Activated CD4-positive, alpha-beta T cell treated with anti-CD3 and anti-CD28 coated beads, Interleukin-2, amount 10 ng/mL, durations not matched to agents 24 days and 14 days (primary cell): ENCODE data around the gene ZNF576. TPM values are rescaled to one million over a fixed set of nuclear protein-coding genes. Genes with fewer than 3 reads are reported as not detected.
"Not testable (repeated sequence)": the region's sequence is repeated elsewhere in the genome, so short reads cannot be mapped to it uniquely, and the experiment has no call there.

Source experiments
- DNase-seq: peaks from one replicate; pipeline ENCODE4 v3.0.0; 2022
- H3K27ac Mint-ChIP-seq: one replicate; pipeline ENCODE4 v1.8.0; 2022; ENCODE audit warnings: mild to moderate bottlenecking, mixed read lengths
- H3K27me3 Mint-ChIP-seq: one replicate; pipeline ENCODE4 v1.8.0; 2022; ENCODE audit warnings: mixed read lengths
- H3K36me3 Mint-ChIP-seq: one replicate; pipeline ENCODE4 v1.8.0; 2022; ENCODE audit warnings: low read depth, mild to moderate bottlenecking, mixed read lengths
- H3K4me1 Mint-ChIP-seq: one replicate; pipeline ENCODE4 v1.8.0; 2021; ENCODE audit warnings: mixed read lengths
- H3K4me3 Mint-ChIP-seq: one replicate; pipeline ENCODE4 v1.8.0; 2022; ENCODE audit warnings: mild to moderate bottlenecking, moderate library complexity, mixed read lengths
- H3K9me3 Mint-ChIP-seq: one replicate; pipeline ENCODE4 v1.8.0; 2021; ENCODE audit warnings: mixed read lengths
- intact Hi-C: fragments of 100-400 bp; cut with micrococcal nuclease; formaldehyde crosslinking; loops from one replicate; pipeline ENCODE4 v1.15.1; 2023
- total RNA-seq: library from RNA; stranded (reverse); gene quantifications from 2 replicates; pipeline ENCODE4 v1.2.3, GENCODE V29; 2022

ZNF576 gene
- total RNA-seq, 1 donor from 2014 or later: 14.4 TPM

DNA sequence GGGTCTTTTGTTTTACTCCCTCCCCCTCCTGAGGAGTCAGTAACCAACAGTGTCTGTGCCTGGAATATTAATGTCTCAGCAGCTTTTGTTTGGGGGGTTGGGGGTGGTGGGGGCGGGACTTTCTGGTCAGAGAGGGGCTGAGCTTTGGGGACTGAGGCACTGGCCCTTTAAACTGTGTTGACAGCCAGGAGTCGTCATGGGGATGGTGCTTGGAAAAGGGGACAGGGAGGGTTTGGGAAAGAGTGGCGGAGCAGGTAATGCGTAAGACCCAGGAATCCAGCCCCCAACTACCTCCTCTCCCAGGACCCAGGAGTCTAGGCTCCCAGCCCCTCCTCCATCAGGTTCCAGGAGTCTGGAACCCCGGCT is 38.1 kb downstream of the ZNF576 start:
- peaks cover 4% of the 10 kb centered on the region for H3K36me3 Mint-ChIP-seq
- DNase-seq: no peak
- intact Hi-C loops: no loop called here
- no peak overlapping the region for H3K4me3 Mint-ChIP-seq
- peaks cover 12% of the 10 kb centered on the region for H3K4me1 Mint-ChIP-seq
- H3K27me3 Mint-ChIP-seq: peaks cover 39% of the 10 kb centered on the region
- H3K27ac Mint-ChIP-seq: no peak overlapping the region
- no peaks in the 10 kb centered on the region for H3K9me3 Mint-ChIP-seq

DNA sequence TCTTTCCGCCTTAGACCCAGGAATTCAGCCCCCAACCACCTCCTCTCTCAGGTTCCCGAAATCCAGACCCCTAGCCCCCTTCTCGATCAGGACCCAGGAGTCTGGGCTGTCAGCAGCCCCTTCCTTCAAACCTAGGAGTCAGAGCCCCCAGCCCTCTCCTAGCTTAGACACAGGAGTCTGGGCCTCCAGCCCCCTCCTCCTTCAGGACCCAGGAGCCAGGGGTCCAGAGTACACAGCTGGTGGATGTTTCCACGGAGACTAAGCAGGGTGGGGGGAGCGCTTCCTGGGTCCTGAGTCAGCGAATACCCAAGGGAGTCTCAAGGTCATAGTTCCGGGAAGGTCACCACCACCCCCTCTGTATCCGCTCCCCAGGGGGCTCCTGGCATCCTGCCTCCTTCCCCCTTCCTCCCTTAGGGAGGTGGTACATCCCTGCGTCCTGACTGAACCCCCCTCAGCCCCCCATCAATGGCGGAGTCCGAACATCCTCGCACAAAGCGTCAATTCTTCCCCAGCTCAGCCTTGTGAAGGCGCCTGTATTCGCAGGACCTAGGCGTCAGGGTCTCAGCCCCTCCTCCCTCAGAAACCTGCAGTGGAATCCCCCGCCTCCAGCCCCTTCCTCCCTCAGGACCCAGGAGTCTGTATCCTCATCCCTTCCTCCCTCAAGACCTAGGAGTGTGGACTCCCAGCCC is 38.6 kb downstream of the ZNF576 start:
- Mint-ChIP-seq H3K4me1 (peaks cover 14% of the 10 kb centered on the region), H3K9me3 (no peaks in the 10 kb centered on the region), H3K27ac (no peak overlapping the region), H3K4me3 (no peak overlapping the region), H3K36me3 (peaks cover 4% of the 10 kb centered on the region), H3K27me3 (peaks cover 41% of the 10 kb centered on the region)
- DNase-seq: no peak
- intact Hi-C loops: no loop called here

DNA sequence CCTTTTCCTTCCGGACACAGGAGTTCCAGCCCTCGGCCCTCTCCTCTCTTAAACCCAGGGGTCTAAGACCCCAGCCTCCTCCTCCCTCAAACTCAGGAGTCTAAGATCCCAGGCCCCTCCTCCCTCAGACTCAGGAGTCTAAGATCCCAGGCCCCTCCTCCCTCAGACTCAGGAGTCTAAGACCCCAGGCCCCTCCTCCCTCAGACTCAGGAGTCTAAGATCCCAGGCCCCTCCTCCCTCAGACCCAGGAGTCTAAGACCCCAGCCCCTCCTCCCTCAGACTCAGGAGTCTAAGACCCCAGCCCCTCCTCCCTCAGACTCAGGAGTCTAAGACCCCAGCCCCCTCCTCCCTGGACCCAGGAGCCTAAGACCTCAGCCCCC is 39.2 kb downstream of the ZNF576 start:
- peaks cover 17% of the 10 kb centered on the region for H3K4me1 Mint-ChIP-seq
- H3K9me3 Mint-ChIP-seq, DNase-seq, H3K27ac Mint-ChIP-seq, H3K4me3 Mint-ChIP-seq, intact Hi-C loops, H3K36me3 Mint-ChIP-seq: not testable (repeated sequence)
- H3K27me3 Mint-ChIP-seq: peaks cover 44% of the 10 kb centered on the region

DNA sequence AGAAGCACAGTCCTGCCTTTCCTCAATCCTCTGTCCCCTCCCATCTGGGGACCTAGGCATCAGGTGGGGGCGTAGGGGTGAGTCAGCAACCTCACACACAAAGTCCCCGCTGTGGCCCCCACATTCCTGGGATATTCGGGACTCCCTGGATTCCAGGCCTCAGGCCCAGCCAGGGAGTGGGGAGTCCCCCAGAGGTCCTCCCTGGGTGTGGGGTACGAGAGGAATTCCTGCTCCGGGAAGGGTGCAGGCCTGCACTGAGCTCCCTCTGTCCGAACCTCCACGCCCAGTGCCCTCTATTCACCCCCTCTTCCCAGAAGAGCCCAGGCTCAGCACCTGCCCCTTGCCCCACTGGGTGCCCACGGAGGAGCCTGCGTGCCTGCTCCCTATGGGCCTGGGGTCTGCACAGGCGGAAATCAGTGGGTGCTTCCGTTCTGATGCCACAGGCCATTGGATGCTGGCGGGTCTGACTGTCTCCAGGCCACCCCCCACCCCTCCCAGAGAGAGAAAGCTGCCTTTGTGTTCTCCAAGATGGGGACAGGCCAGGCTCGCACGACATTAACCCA is 39.8 kb downstream of the ZNF576 start:
- peaks cover 4% of the 10 kb centered on the region for H3K36me3 Mint-ChIP-seq
- intact Hi-C loops: no loop called here
- H3K27me3 Mint-ChIP-seq: peaks cover 46% of the 10 kb centered on the region
- H3K9me3 Mint-ChIP-seq: no peaks in the 10 kb centered on the region
- H3K4me1 Mint-ChIP-seq: peaks cover 18% of the 10 kb centered on the region
- H3K4me3 Mint-ChIP-seq: no peak overlapping the region
- no peak for DNase-seq
- no peak overlapping the region for H3K27ac Mint-ChIP-seq

DNA sequence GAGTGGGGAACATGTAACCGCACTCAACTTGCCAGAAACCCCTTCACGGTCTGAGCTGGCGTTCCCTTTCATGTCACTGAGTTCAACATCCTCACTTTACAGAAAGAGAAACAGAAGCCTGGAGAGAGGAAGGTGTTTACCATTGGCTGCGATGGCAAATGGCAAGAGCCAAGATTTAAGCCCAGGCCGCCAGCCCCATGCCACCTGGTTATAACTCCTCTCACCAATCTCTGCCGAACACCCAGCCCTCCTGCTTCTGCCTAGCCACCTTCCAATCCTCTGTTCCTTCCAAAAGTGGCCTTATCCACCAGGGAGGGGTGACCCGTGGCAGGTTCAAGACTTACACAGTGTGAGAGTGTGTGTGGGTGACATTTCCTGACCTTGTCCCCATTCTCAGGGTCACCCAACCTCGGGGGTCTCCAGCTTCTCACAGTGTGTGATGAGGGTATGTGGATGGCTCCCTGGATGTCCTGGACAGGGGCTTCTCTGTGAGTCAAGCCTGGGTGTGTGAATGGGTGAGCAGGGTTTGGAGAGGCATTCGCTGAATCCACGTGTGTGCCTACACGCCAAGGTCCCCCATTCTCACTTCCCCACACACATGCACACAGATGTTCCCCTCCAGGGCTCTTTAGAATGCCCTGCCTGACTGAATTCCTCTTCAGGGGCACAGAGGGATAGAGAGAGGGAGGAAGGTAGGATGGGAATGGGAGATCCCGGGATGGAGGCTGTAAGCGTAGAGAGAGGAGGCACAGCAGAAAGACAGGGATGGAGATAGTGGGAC is 42.0 kb downstream of the ZNF576 start:
- Mint-ChIP-seq H3K27ac (no peak overlapping the region), H3K36me3 (peaks cover 4% of the 10 kb centered on the region), H3K4me1 (peaks cover 18% of the 10 kb centered on the region), H3K27me3 (peaks cover 48% of the 10 kb centered on the region), H3K9me3 (no peaks in the 10 kb centered on the region), H3K4me3 (peak overlapping the region; percentile 83)
- intact Hi-C loops: no loop called here
- no peak for DNase-seq

DNA sequence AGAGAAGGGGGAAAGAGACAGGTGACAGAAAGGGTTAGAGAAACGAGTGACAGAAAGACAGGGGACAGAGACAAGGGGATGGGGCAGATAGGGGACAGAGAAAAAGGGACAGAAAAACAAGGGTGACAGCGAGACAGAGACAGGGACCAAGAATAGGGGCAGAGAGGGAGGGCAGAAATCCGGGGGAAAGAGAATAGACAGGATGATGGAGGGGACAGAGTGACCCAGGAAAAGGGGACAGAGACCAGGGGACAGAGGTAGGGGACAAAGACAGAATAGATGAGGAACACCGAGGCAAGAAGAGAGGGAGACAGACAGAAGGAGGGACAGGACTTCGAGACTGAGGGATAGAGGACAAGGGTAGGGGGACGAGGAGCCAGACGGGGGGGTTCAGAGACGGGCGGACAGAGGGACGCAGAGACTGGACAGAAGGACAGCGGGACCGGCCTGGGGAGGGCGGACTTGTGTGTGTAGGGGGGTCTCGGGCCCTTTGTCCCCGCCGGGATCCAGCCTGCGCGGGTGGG is 42.7 kb downstream of the ZNF576 start:
- no peaks in the 10 kb centered on the region for H3K9me3 Mint-ChIP-seq
- H3K36me3 Mint-ChIP-seq: peaks cover 4% of the 10 kb centered on the region
- intact Hi-C loops: no loop called here
- H3K4me1 Mint-ChIP-seq: peaks cover 18% of the 10 kb centered on the region
- peaks cover 48% of the 10 kb centered on the region for H3K27me3 Mint-ChIP-seq
- H3K27ac Mint-ChIP-seq: peak overlapping the region; percentile 38
- peak overlapping the region; percentile 83 for H3K4me3 Mint-ChIP-seq
- no peak for DNase-seq

DNA sequence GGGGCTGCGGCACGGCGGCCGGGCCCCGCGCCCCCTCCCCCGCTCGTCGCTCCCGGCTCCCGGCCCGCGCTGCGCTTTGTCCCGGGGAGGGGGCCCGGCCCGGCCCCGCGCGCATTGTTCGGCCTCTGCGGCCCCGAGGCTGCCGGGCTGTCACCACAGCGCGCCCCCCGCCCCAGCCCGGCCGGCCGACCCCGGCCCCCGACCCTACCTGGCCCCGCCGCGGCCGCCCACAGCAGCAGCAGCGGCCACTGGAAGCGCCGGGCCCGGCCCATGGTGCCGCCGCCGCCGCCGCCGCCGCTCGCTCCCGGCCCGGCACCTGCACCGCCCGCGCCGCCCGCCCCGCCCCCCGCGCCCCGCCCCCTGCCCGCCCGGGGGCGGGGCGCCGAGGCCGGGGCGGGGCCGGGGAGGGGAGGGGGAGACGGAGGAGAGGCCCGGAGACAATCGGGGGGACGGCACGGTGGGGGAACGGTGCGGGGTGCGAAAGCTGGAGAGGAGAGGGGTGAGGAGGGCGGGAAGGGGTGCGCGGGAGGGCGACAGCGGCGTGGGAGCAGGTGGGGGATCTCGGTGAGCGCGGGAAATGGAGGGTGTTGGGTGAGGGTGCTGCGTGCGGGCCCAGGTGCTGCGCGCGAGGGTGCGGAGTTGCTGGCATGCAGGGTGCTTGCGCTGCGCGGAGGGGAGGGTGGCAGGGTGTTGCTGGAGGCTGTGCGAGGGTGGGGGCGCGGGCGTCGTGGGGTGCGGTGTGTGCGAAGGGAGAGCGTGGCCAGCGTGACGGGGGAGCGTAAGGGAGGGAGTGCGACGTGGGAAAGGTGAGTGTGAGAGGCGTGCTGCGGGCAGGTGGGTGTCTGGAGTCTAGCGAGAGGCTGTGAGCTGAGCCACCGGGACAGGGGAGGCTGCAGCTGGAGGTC is 43.4 kb downstream of the ZNF576 start, which contains the start of gene CADM4:
Gene CADM4 (minus strand): TSS at position 332 of the 905 bp plus-strand sequence. CDS start 60 bp downstream, at position 272.
- peaks cover 48% of the 10 kb centered on the region for H3K27me3 Mint-ChIP-seq
- intact Hi-C loops: no loop called here
- peak; percentile 83 for DNase-seq
- H3K9me3 Mint-ChIP-seq: no peaks in the 10 kb centered on the region
- H3K36me3 Mint-ChIP-seq: peaks cover 4% of the 10 kb centered on the region
- peak within 1 kb of the TSS; percentile 62 for H3K27ac Mint-ChIP-seq
- H3K4me1 Mint-ChIP-seq: peaks cover 18% of the 10 kb centered on the region
- peak within 1 kb of the TSS; percentile 83 for H3K4me3 Mint-ChIP-seq

DNA sequence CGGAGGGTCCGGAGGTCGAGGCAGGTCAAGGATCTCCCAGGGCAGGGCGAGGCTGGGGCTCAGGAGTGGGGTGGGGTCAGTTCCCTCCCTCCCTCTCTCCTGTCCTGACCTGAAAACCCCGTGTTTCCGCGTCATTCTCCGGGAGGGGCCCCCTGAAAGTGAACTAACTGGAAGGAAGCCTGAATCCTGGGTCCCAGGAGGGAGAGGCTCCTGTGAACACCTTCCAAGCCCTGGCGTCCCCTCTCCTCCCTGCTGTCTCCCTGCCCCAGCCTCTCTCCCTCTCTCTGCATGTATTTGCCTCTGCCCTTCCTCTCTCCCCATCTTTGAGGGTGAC is 44.0 kb downstream of the ZNF576 start:
- peaks cover 17% of the 10 kb centered on the region for H3K4me1 Mint-ChIP-seq
- DNase-seq: no peak
- H3K36me3 Mint-ChIP-seq: peaks cover 4% of the 10 kb centered on the region
- peak overlapping the region; percentile 62 for H3K27ac Mint-ChIP-seq
- H3K4me3 Mint-ChIP-seq: peak overlapping the region; percentile 80
- intact Hi-C loops: no loop called here
- peaks cover 44% of the 10 kb centered on the region for H3K27me3 Mint-ChIP-seq
- H3K9me3 Mint-ChIP-seq: no peaks in the 10 kb centered on the region

DNA sequence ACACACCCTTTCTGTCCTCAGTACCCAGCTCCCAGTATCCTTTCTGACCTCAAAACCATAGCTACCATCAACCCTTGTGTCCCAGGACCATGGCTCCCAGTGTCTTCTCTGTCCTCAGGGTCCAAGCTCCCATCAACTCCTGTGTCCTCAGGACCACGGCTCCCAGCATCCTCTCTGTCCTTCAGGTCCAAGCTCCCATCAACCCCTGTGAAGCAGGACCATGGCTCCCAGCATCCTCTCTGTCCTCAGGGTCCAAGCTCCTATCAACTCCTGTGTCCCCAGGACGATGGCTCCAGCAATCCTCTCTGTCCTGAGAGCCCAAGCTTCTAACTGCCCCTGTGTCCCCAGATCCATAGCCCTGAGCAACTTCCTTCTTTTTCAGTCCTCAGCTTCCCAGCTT is 44.9 kb downstream of the ZNF576 start:
- H3K27me3 Mint-ChIP-seq: peaks cover 42% of the 10 kb centered on the region
- H3K36me3 Mint-ChIP-seq: peaks cover 7% of the 10 kb centered on the region
- no peak for DNase-seq
- intact Hi-C loops: no loop called here
- no peaks in the 10 kb centered on the region for H3K9me3 Mint-ChIP-seq
- peaks cover 17% of the 10 kb centered on the region for H3K4me1 Mint-ChIP-seq
- peak overlapping the region; percentile 7 for H3K27ac Mint-ChIP-seq
- peak overlapping the region; percentile 39 for H3K4me3 Mint-ChIP-seq

DNA sequence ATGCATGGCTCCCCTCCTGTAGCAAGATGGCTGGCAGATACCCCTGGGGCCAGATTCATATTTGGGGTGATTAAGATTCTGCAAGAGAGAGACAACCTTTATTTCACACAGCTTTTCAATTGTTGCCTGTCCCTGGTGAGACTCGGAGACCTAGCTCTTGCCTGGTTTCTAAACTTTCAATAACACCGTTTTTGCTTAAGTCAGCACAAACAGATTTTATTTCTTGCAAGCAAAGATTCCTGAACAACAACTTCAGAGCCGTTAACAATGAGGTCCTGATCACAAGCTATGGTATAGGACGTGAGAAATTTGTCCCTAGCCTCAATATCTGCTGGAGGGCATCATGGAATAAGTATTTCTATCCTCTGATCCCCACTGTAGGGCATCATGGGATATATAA is 46.1 kb downstream of the ZNF576 start:
- Mint-ChIP-seq H3K4me1 (peaks cover 17% of the 10 kb centered on the region), H3K4me3 (no peak overlapping the region)
- intact Hi-C loops: no loop called here

DNA sequence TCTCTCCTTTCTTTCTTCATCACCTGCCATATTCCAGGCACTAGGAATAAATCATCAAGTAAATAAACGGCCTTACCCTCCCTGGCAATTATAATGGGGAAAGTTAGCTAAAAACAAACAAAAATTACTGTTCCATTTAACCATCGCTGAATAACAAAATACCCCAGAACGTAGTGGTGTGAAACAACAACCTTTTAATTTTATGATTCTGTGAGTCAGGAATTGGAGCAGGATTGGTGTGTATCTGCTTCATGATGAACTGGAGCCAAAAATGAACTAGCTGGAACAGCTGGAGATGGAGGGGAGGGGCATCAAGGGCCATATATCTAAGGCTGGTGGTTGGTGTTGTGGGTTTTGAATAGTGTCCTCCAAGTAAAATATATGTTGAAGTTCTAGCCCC is 46.9 kb downstream of the ZNF576 start:
- intact Hi-C loops: no loop called here
- peaks cover 20% of the 10 kb centered on the region for H3K36me3 Mint-ChIP-seq
- peaks cover 13% of the 10 kb centered on the region for H3K4me1 Mint-ChIP-seq
- H3K27ac Mint-ChIP-seq: no peak overlapping the region
- no peak for DNase-seq
- no peaks in the 10 kb centered on the region for H3K9me3 Mint-ChIP-seq
- H3K4me3 Mint-ChIP-seq: no peak overlapping the region
- peaks cover 27% of the 10 kb centered on the region for H3K27me3 Mint-ChIP-seq

More for the DNA sequence above, 46.1 kb downstream of the ZNF576 start:
- Mint-ChIP-seq H3K27me3 (peaks cover 35% of the 10 kb centered on the region), H3K27ac (no peak overlapping the region), H3K9me3 (no peaks in the 10 kb centered on the region), H3K36me3 (peaks cover 16% of the 10 kb centered on the region)
- DNase-seq: no peak

DNA sequence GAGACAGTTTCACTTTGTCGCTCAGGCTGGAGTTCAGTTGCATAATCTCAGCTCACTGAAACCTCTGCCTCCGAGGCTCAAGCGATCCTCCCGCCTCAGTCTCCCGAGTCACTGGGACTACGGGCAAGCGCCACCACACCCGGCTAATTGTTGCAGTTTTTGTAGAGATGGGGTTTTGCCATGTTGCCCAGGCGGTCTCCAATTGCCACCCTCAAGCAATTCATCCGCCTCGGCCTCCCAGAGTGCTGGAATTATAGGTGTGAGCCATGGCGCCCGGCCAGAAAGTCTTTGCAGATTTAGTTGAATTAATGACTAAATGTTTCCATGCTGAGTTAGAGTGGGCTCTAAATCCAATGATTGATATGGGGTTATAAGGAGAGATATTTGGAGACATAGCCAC is 47.8 kb downstream of the ZNF576 start:
- peaks cover 19% of the 10 kb centered on the region for H3K27me3 Mint-ChIP-seq
- peaks cover 22% of the 10 kb centered on the region for H3K36me3 Mint-ChIP-seq
- peaks cover 8% of the 10 kb centered on the region for H3K4me1 Mint-ChIP-seq
- H3K27ac Mint-ChIP-seq: no peak overlapping the region
- intact Hi-C loops: no loop called here
- no peak for DNase-seq
- H3K4me3 Mint-ChIP-seq: no peak overlapping the region
- H3K9me3 Mint-ChIP-seq: no peaks in the 10 kb centered on the region

DNA sequence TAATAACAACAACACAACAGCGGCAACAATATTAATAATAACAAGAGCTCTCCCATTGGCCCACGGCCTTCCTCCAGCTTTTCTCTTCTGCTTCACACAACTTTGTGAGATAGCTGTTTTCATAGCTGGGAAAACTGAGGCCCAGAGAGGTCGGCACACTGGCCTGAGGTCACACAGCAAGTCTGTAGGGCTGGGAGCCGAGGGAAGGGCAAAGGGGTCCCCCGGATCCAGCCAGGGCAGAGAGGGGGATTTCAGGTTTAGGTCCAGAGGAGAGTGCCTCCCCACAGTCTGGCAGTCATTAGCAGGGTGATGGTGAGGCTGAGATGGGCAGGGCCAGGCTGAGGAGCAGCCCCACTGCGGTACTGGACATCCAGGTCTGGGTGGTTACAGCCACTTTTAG is 52.2 kb downstream of the ZNF576 start:
- H3K36me3 Mint-ChIP-seq: peaks cover 36% of the 10 kb centered on the region
- H3K9me3 Mint-ChIP-seq: no peaks in the 10 kb centered on the region
- no peak for DNase-seq
- H3K4me1 Mint-ChIP-seq: peaks cover 1% of the 10 kb centered on the region
- intact Hi-C loops: no loop called here
- H3K4me3 Mint-ChIP-seq: no peak overlapping the region
- H3K27ac Mint-ChIP-seq: no peak overlapping the region
- no peaks in the 10 kb centered on the region for H3K27me3 Mint-ChIP-seq
